ENCODE results near the gene CCDC121.
A peak's percentile ranks its signal among the peaks of the same experiment; 100 is the strongest.

CCDC121 gene

DNA sequence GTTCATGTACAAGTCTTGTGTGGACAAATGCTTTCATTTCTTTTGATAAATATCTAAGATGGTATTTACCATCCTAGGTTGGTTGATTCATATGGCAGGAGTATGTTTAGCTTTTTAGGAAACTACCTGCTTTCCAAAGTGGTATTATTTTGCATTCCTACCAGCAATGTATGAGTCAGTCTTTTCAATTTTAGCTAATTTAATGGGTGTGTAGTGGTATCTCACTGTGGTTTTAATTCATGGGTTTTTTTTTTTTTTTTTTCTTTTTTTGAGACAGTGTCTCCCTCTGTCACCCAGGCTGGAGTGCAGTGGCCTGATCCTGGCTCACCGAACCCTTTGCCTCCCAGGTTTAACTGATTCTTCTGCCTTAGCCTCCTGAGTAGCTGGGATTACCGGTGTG is 41.8 kb downstream of the CCDC121 start:
- Histone ChIP-seq H3K4me2 (ENCODE audit: low read depth, low read length, poor library complexity, severe bottlenecking) (no peak overlapping the region), H3K4me3 (ENCODE audit: insufficient read depth, low read length, poor library complexity, severe bottlenecking) (no peak overlapping the region), H3K27me3 (ENCODE audit: low read length) (no peaks in the 10 kb centered on the region), H3K36me3 (ENCODE audit: low read length) (peaks cover 15% of the 10 kb centered on the region; the same call in 1 of the 2 replicates), H3K79me2 (ENCODE audit: insufficient read depth, low read length) (peaks cover 90% of the 10 kb centered on the region), H3K9me3 (ENCODE audit: insufficient read depth, low read length) (no peaks in the 10 kb centered on the region), H4K20me1 (ENCODE audit: low read depth, low read length) (peaks cover 8% of the 10 kb centered on the region), H3K27ac (ENCODE audit: low read depth, low read length) (no peak overlapping the region), H2AFZ (ENCODE audit: low read depth, low read length, severe bottlenecking) (no peak overlapping the region), H3F3A (ENCODE audit: insufficient read depth) (peaks cover 4% of the 10 kb centered on the region; the same call in 1 of the 2 replicates), H3K9ac (ENCODE audit: low read length) (no peak overlapping the region), H3K9me2 (replicated peaks; ENCODE audit: insufficient read depth, low read length) (no peaks in the 10 kb centered on the region)
- TF ChIP-seq, protein P1, sequence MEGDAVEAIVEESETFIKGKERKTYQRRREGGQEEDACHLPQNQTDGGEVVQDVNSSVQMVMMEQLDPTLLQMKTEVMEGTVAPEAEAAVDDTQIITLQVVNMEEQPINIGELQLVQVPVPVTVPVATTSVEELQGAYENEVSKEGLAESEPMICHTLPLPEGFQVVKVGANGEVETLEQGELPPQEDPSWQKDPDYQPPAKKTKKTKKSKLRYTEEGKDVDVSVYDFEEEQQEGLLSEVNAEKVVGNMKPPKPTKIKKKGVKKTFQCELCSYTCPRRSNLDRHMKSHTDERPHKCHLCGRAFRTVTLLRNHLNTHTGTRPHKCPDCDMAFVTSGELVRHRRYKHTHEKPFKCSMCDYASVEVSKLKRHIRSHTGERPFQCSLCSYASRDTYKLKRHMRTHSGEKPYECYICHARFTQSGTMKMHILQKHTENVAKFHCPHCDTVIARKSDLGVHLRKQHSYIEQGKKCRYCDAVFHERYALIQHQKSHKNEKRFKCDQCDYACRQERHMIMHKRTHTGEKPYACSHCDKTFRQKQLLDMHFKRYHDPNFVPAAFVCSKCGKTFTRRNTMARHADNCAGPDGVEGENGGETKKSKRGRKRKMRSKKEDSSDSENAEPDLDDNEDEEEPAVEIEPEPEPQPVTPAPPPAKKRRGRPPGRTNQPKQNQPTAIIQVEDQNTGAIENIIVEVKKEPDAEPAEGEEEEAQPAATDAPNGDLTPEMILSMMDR (IDR thresholded peaks at IDR 0.05; ENCODE audit: insufficient read depth, low read length, poor library complexity, severe bottlenecking) = no peak
- no peak for TF ChIP-seq EZH2phosphoT487 (conservative IDR thresholded peaks at IDR 0.05; ENCODE audit: low read length)

- no peaks in the 10 kb centered on the region for H3K9me3 ChIP-seq (ENCODE audit: insufficient read depth, low read length)
- H3K9ac ChIP-seq (ENCODE audit: low read length) = peak overlapping the region; percentile 78
- H3K36me3 ChIP-seq (ENCODE audit: low read length) = peaks cover 5% of the 10 kb centered on the region; the same call in 1 of the 2 replicates
- no peak overlapping the region for H3K27ac ChIP-seq (ENCODE audit: low read depth, low read length)
- H3K79me2 ChIP-seq (ENCODE audit: insufficient read depth, low read length) = peaks cover 66% of the 10 kb centered on the region
- H3K9me2 ChIP-seq (replicated peaks; ENCODE audit: insufficient read depth, low read length) = no peaks in the 10 kb centered on the region
- H4K20me1 ChIP-seq (ENCODE audit: low read depth, low read length) = peaks cover 8% of the 10 kb centered on the region
- TF ChIP-seq, protein P1 (IDR thresholded peaks at IDR 0.05; ENCODE audit: insufficient read depth, low read length, poor library complexity, severe bottlenecking) = no peak
- no peak for TF ChIP-seq EZH2phosphoT487 (conservative IDR thresholded peaks at IDR 0.05; ENCODE audit: low read length)
- no peaks in the 10 kb centered on the region for H3K27me3 ChIP-seq (ENCODE audit: low read length)
- H3K4me2 ChIP-seq (ENCODE audit: low read depth, low read length, poor library complexity, severe bottlenecking) = peak overlapping the region; percentile 71
- H3K4me3 ChIP-seq (ENCODE audit: insufficient read depth, low read length, poor library complexity, severe bottlenecking) = peak overlapping the region; percentile 76
- H3F3A ChIP-seq (ENCODE audit: insufficient read depth) = peaks cover 6% of the 10 kb centered on the region; the same call in 1 of the 2 replicates
- no peak overlapping the region for H2AFZ ChIP-seq (ENCODE audit: low read depth, low read length, severe bottlenecking)
These were observed 44.2 kb downstream of the CCDC121 start for GRCh38 chr2:27584597-27584996.

DNA sequence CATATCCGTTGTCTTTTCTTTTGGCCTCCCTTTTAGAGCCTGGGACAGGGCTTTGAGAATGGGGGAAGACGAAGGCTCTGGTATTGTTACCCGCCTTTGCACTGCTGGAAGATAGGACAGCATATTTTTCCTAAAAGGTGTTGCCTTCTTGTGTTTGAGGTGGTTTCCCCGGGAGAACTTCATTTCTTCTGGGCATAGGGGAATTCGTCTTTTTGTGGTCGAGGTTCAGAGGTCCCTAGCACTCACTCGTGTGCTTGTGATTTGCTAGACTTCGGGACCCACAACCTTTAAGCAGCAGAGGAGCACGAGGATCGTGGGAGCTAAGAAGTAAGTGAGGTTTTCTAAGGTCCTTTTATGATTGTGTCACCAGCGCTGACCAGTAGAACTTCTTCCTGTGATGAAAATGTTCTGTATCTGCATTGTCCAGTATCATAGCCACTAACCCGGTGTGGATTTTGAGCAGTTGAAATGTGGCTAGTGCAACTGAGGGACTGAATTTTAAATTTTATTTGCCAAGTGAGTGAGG is 45.4 kb downstream of the CCDC121 start:
- Histone ChIP-seq H3K36me3 (ENCODE audit: low read length) (0 out of 2 replicates have a peak, but pooled peaks cover under 1% of the 10 kb centered on the region), H4K20me1 (ENCODE audit: low read depth, low read length) (peaks cover 4% of the 10 kb centered on the region), H3K27me3 (ENCODE audit: low read length) (no peaks in the 10 kb centered on the region), H3F3A (ENCODE audit: insufficient read depth) (peaks cover 6% of the 10 kb centered on the region; the same call in 1 of the 2 replicates), H3K9ac (ENCODE audit: low read length) (peak overlapping the region; percentile 78), H3K27ac (ENCODE audit: low read depth, low read length) (peak overlapping the region; percentile 37), H2AFZ (ENCODE audit: low read depth, low read length, severe bottlenecking) (peak overlapping the region; percentile 83), H3K4me3 (ENCODE audit: insufficient read depth, low read length, poor library complexity, severe bottlenecking) (peak overlapping the region; percentile 76), H3K4me2 (ENCODE audit: low read depth, low read length, poor library complexity, severe bottlenecking) (peak overlapping the region; percentile 71), H3K9me3 (ENCODE audit: insufficient read depth, low read length) (no peaks in the 10 kb centered on the region), H3K9me2 (replicated peaks; ENCODE audit: insufficient read depth, low read length) (no peaks in the 10 kb centered on the region), H3K79me2 (ENCODE audit: insufficient read depth, low read length) (peaks cover 54% of the 10 kb centered on the region)
- TF ChIP-seq, protein P1 (IDR thresholded peaks at IDR 0.05; ENCODE audit: insufficient read depth, low read length, poor library complexity, severe bottlenecking) = no peak
- no peak for TF ChIP-seq EZH2phosphoT487 (conservative IDR thresholded peaks at IDR 0.05; ENCODE audit: low read length)

Measured in SU-DHL-6 (cell line).